Measurements from ENCODE around the gene COLEC11. TPM values are rescaled to one million over a fixed set of nuclear protein-coding genes. Genes with fewer than 3 reads are reported as not detected.

The COLEC11 gene
- total and polyA plus RNA-seq, 2 of the 13 experiments (the other 11 are each of a cell fraction or from before 2014, with no cell fraction given) = 1.5 to 3.0 TPM

GRCh38 chr2:3575534-3576262 is 19.2 kb upstream of the COLEC11 start (continued):
- TF ChIP-seq, protein P1, sequence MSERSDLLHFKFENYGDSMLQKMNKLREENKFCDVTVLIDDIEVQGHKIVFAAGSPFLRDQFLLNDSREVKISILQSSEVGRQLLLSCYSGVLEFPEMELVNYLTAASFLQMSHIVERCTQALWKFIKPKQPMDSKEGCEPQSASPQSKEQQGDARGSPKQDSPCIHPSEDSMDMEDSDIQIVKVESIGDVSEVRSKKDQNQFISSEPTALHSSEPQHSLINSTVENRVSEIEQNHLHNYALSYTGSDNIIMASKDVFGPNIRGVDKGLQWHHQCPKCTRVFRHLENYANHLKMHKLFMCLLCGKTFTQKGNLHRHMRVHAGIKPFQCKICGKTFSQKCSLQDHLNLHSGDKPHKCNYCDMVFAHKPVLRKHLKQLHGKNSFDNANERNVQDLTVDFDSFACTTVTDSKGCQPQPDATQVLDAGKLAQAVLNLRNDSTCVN (CRISPR knock-in tag; IDR thresholded peaks at IDR 0.05; ENCODE audit: borderline replicate concordance) = peak; percentile 58; the same call in 1 of the 2 replicates
- TF ChIP-seq ETV6 (CRISPR knock-in tag; conservative IDR thresholded peaks at IDR 0.05) (0 out of 2 replicates have a peak, but pooled peaks have one; percentile 79), BORCS8-MEF2B (CRISPR knock-in tag; IDR thresholded peaks at IDR 0.05) (peak; percentile 5; the same call in 1 of the 2 replicates), TIGD3 (CRISPR knock-in tag; IDR thresholded peaks at IDR 0.05; ENCODE audit: borderline replicate concordance) (no peak), FIP1L1 (IDR thresholded peaks at IDR 0.05; ENCODE audit: borderline replicate concordance, insufficient read depth, low read depth, low read length) (no peak), MIER2 (CRISPR knock-in tag; IDR thresholded peaks at IDR 0.05) (no peak), ZNF792 (CRISPR knock-in tag; IDR thresholded peaks at IDR 0.05) (0 out of 2 replicates have a peak, but pooled peaks have one; percentile 36), ZNF543 (CRISPR knock-in tag; IDR thresholded peaks at IDR 0.05) (peak; percentile 14; the same call in 1 of the 2 replicates), RFXANK (CRISPR knock-in tag; IDR thresholded peaks at IDR 0.05) (no peak), ATAD3A (CRISPR knock-in tag; IDR thresholded peaks at IDR 0.05) (no peak), KDM1A (CRISPR knock-in tag; IDR thresholded peaks at IDR 0.05) (no peak), ZKSCAN5 (CRISPR knock-in tag; IDR thresholded peaks at IDR 0.05) (0 out of 2 replicates have a peak, but pooled peaks have one; percentile 65), ZFP36 (IDR thresholded peaks at IDR 0.05; ENCODE audit: borderline replicate concordance, low read depth, low read length, partially characterized antibody) (no peak), ZNF414 (CRISPR knock-in tag; IDR thresholded peaks at IDR 0.05) (no peak), TEAD2 (CRISPR knock-in tag; IDR thresholded peaks at IDR 0.05) (0 out of 2 replicates have a peak, but pooled peaks have one; percentile 31)
- TF ChIP-seq, protein P2, sequence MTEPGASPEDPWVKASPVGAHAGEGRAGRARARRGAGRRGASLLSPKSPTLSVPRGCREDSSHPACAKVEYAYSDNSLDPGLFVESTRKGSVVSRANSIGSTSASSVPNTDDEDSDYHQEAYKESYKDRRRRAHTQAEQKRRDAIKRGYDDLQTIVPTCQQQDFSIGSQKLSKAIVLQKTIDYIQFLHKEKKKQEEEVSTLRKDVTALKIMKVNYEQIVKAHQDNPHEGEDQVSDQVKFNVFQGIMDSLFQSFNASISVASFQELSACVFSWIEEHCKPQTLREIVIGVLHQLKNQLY (CRISPR knock-in tag; IDR thresholded peaks at IDR 0.05) = peak; percentile 24; the same call in 1 of the 2 replicates
- TF ChIP-seq, protein P3, sequence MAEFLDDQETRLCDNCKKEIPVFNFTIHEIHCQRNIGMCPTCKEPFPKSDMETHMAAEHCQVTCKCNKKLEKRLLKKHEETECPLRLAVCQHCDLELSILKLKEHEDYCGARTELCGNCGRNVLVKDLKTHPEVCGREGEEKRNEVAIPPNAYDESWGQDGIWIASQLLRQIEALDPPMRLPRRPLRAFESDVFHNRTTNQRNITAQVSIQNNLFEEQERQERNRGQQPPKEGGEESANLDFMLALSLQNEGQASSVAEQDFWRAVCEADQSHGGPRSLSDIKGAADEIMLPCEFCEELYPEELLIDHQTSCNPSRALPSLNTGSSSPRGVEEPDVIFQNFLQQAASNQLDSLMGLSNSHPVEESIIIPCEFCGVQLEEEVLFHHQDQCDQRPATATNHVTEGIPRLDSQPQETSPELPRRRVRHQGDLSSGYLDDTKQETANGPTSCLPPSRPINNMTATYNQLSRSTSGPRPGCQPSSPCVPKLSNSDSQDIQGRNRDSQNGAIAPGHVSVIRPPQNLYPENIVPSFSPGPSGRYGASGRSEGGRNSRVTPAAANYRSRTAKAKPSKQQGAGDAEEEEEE (CRISPR knock-in tag; IDR thresholded peaks at IDR 0.05; ENCODE audit: borderline replicate concordance) = no peak
- TF ChIP-seq, protein P4, sequence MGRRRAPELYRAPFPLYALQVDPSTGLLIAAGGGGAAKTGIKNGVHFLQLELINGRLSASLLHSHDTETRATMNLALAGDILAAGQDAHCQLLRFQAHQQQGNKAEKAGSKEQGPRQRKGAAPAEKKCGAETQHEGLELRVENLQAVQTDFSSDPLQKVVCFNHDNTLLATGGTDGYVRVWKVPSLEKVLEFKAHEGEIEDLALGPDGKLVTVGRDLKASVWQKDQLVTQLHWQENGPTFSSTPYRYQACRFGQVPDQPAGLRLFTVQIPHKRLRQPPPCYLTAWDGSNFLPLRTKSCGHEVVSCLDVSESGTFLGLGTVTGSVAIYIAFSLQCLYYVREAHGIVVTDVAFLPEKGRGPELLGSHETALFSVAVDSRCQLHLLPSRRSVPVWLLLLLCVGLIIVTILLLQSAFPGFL (CRISPR knock-in tag; IDR thresholded peaks at IDR 0.05) = no peak
- TF ChIP-seq, protein P5, sequence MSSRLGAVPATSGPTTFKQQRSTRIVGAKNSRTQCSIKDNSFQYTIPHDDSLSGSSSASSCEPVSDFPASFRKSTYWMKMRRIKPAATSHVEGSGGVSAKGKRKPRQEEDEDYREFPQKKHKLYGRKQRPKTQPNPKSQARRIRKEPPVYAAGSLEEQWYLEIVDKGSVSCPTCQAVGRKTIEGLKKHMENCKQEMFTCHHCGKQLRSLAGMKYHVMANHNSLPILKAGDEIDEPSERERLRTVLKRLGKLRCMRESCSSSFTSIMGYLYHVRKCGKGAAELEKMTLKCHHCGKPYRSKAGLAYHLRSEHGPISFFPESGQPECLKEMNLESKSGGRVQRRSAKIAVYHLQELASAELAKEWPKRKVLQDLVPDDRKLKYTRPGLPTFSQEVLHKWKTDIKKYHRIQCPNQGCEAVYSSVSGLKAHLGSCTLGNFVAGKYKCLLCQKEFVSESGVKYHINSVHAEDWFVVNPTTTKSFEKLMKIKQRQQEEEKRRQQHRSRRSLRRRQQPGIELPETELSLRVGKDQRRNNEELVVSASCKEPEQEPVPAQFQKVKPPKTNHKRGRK (CRISPR knock-in tag; IDR thresholded peaks at IDR 0.05) = no peak
- TF ChIP-seq, protein P6, sequence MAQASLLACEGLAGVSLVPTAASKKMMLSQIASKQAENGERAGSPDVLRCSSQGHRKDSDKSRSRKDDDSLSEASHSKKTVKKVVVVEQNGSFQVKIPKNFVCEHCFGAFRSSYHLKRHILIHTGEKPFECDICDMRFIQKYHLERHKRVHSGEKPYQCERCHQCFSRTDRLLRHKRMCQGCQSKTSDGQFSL (CRISPR knock-in tag; IDR thresholded peaks at IDR 0.05) = peak; percentile 43; the same call in 1 of the 2 replicates
